Tibial nerve (tissue), 4 donors: ENCODE data around the gene USP7.
"Not testable (repeated sequence)": the region's sequence is repeated elsewhere in the genome, so short reads cannot be mapped to it uniquely, and the experiment has no call there.

ENCODE experiments used
- CTCF ChIP-seq, 5 experiments: fragments of 200-600 bp in 3 of 5; fragments of 450-650 bp in 2 of 5; sonication (generic) in 3 of 5; IDR thresholded peaks; one replicate each; pipeline ENCODE4 v1.5.1; 2016 to 2019; ENCODE audit warnings: antibody characterized with exemption in 5 of 5, mild to moderate bottlenecking in 3 of 5, moderate library complexity in 2 of 5
- EP300 ChIP-seq, 2 donors: sonication (generic); formaldehyde crosslinking; IDR thresholded peaks; one replicate each; pipeline ENCODE4 v1.6.1; 2017; ENCODE audit warnings: antibody characterized with exemption in 2 of 2, mild to moderate bottlenecking in 1 of 2
- POLR2A ChIP-seq, 2 donors: fragments of 450-650 bp; IDR thresholded peaks; one replicate each; pipeline ENCODE4 v1.6.1; 2017; ENCODE audit warnings: antibody characterized with exemption in 2 of 2, mild to moderate bottlenecking in 2 of 2, moderate library complexity in 2 of 2

- TF ChIP-seq CTCF, POLR2A, EP300 (IDR thresholded peaks at IDR 0.05): not testable (repeated sequence)
Measured at GRCh38 chr16:8843296-8843695, 120.4 kb downstream of the USP7 start.
